Measurements from ENCODE around the gene MTHFD1L. TPM values are rescaled to one million over a fixed set of nuclear protein-coding genes. Genes with fewer than 3 reads are reported as not detected.

MTHFD1L gene
- total and polyA plus RNA-seq, 2 of the 8 experiments (the other 6 are each of a cell fraction or from before 2014, with no cell fraction given), result 29.2 to 105 TPM

DNA sequence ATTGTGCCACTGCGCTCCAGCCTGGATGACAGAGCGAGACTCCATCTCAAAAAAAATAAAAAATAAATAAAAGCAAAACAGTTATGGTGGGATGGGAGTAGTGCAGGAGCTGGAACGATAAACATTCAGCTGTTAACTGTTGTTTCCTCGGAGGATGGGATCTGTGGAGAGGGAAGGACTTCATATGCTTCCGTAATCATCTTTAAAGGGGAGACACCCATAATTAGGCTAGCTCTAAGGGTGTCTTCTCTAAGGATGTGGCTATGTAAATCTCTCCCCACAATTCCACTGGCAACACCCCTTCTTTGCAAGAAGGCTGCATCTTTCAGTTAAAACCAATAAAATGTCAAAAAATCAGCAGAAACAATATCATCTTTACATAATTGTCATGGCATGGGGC is 42.6 kb upstream of the MTHFD1L start (continued):
- TF ChIP-seq RAD21 (IDR thresholded peaks at IDR 0.05 in 1 of 2, conservative IDR thresholded peaks at IDR 0.05 in 1 of 2; ENCODE audit: low read depth in 2 of 2, low read length in 2 of 2) (no peak), RBBP5 (IDR thresholded peaks at IDR 0.05; ENCODE audit: borderline replicate concordance, low read depth, low read length) (no peak)

All from H1 (cell line).